22Rv1 (cell line): ENCODE data around the gene FHIT.

Source experiments
- CTCF ChIP-seq: fragments of 450-650 bp; IDR thresholded peaks from 2 replicates; pipeline ENCODE4 v1.5.1; 2017; ENCODE audit warnings: mild to moderate bottlenecking
- ZFX ChIP-seq: fragments of 450-650 bp; IDR thresholded peaks from 2 replicates; pipeline ENCODE4 v1.6.1; 2017; ENCODE audit warnings: antibody characterized with exemption, borderline replicate concordance

GRCh38 chr3:59793976-59794375 is 1457.3 kb downstream of the FHIT start:
- TF ChIP-seq CTCF = no peak
- no peak for TF ChIP-seq ZFX
